ENCODE measurements around the gene KRTAP10-12.

The KRTAP10-12 gene

DNA sequence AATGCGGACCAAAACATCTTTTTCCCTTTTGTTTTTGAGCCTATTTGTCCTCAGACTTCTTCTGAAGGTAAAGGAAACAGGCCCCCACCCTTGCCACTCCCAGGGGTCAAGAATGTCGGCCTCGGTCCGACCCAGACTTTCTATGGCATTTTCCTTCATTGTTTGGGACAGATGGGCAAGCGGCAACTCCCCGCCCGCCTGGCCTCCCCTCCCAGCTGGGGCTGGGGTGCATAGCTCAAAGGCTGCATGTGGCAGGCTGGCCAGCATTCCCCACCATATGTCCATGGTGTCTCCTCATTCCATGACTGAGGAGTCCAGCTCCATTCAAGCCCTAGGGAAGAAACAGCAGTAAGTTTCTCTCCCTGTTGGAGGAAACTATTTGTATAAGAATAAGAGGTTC, 43.8 kb downstream of the KRTAP10-12 start:
- no peak for DNase-seq (ENCODE audit: low read depth)
- H3K4me3 ChIP-seq (ENCODE audit: low read depth, low read length), result no peak overlapping the region
- TF ChIP-seq, protein P1, sequence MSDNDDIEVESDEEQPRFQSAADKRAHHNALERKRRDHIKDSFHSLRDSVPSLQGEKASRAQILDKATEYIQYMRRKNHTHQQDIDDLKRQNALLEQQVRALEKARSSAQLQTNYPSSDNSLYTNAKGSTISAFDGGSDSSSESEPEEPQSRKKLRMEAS (IDR thresholded peaks at IDR 0.05; ENCODE audit: low read depth, low read length), result no peak
- TF ChIP-seq MYC (IDR thresholded peaks at IDR 0.05; ENCODE audit: low read depth, low read length) (no peak), POLR2A (IDR thresholded peaks at IDR 0.05; ENCODE audit: extremely low read depth, insufficient read length) (no peak)
- TF ChIP-seq, protein P2, sequence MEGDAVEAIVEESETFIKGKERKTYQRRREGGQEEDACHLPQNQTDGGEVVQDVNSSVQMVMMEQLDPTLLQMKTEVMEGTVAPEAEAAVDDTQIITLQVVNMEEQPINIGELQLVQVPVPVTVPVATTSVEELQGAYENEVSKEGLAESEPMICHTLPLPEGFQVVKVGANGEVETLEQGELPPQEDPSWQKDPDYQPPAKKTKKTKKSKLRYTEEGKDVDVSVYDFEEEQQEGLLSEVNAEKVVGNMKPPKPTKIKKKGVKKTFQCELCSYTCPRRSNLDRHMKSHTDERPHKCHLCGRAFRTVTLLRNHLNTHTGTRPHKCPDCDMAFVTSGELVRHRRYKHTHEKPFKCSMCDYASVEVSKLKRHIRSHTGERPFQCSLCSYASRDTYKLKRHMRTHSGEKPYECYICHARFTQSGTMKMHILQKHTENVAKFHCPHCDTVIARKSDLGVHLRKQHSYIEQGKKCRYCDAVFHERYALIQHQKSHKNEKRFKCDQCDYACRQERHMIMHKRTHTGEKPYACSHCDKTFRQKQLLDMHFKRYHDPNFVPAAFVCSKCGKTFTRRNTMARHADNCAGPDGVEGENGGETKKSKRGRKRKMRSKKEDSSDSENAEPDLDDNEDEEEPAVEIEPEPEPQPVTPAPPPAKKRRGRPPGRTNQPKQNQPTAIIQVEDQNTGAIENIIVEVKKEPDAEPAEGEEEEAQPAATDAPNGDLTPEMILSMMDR (IDR thresholded peaks at IDR 0.05; ENCODE audit: low read depth, low read length), result no peak

DNA sequence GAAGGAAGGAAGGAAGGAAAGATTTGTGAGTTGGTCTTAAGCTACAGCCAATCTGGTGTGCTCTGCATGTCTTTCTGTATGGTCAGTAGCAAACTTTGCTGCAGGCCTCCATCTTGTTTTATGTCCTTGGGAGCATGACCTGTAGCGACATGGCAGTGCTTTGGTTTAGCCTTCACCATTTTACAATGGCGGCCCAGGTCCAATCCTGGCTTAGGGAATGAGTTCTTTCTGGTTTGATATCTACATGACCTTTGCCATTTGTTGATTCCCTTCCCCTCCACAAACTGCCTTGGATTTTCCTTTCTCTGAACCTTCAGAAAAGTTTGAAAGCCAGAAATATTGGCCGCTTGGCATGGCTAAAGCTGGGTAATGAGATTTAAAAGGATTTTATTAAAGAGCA, 44.9 kb downstream of the KRTAP10-12 start:
- H3K4me3 ChIP-seq (ENCODE audit: low read depth, low read length), result no peak overlapping the region
- no peak for DNase-seq (ENCODE audit: low read depth)
- TF ChIP-seq MYC (IDR thresholded peaks at IDR 0.05; ENCODE audit: low read depth, low read length) (no peak), POLR2A (IDR thresholded peaks at IDR 0.05; ENCODE audit: extremely low read depth, insufficient read length) (no peak)
- TF ChIP-seq, protein P2 (IDR thresholded peaks at IDR 0.05; ENCODE audit: low read depth, low read length), result no peak
- TF ChIP-seq, protein P1 (IDR thresholded peaks at IDR 0.05; ENCODE audit: low read depth, low read length), result no peak

DNA sequence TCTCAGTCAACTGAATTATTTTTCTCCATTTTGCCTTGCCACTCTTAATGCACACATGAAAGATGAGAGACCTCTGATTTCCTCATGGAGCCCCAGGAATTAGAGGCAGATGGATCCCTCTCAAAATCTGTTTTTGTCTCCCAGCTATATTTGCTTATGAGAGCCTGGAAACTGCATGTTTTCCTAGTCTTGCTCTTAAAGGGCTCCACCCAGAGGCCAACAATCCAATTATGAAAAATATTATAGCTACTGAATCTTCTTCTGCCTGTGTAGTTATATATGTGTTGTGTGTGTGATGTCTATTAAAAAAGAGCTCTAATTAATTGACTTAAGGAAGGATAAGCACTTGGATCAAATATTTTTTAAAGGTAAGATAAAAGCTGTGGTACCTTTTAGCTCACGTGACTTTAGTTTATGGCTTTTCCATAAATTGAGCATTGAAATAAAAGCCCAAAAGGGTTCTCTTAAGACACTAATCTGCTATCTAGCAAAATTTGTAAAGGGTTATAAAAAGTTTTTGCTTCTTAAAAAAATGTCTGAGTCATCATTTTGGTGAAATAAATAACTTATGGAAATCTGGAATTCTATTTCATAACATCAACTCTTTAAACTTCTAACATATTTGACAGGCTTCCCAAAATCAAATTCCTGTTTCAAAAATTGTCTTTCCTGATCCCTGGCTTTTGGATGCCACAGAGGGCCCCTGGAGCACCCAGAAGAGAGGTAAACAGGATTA, 45.6 kb downstream of the KRTAP10-12 start:
- DNase-seq (ENCODE audit: low read depth), result peak; percentile 53
- TF ChIP-seq, protein P2 (IDR thresholded peaks at IDR 0.05; ENCODE audit: low read depth, low read length), result peak; percentile 33
- TF ChIP-seq MYC (IDR thresholded peaks at IDR 0.05; ENCODE audit: low read depth, low read length), result no peak
- no peak overlapping the region for H3K4me3 ChIP-seq (ENCODE audit: low read depth, low read length)

Data from NB4 (cell line).